Right lobe of liver (tissue), 4 donors: ENCODE measurements around the gene FBXO31.

ENCODE experiments used
- POLR2A ChIP-seq: fragments of 450-650 bp; IDR thresholded peaks from one replicate; pipeline ENCODE4 v1.6.1; 2017; ENCODE audit warnings: antibody characterized with exemption, mild to moderate bottlenecking
- TF ChIP-seq, protein P1 (sequence below), 4 donors: fragments of 200-600 bp in 3 of 4; fragments of 450-650 bp in 1 of 4; IDR thresholded peaks; one replicate each; pipeline versions ENCODE4 v1.5.1 to v1.8.0; 2016 to 2022; ENCODE audit warnings: antibody characterized with exemption in 4 of 4, mild to moderate bottlenecking in 2 of 4
- donor health status: DM: no; HTN: no; CAD: no.
- donor health status: DM: no; HTN: no; CAD: no.
- donor health status: DM: no; HTN: yes; CAD: no.

DNA sequence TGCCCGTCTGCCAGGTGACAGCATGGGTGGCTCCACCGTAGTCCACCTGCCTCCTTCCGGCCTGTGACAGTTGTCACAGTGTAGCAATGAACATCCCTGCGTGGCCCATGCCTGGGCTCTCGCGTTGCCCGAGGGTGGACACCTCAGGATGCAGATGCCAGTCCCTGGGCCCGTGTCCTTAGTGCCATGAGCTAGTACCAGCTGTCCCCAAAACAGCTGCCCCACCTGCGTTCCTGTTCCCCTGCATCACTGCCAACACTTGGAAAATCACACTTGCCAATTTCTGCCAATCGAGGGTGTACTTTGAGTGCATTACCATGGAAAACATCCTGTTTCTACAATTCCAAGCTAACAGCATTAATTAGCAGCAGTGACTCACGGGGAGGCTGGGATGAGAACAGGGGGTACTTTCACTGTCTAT is 57.4 kb downstream of the FBXO31 start:
- TF ChIP-seq, protein P1, sequence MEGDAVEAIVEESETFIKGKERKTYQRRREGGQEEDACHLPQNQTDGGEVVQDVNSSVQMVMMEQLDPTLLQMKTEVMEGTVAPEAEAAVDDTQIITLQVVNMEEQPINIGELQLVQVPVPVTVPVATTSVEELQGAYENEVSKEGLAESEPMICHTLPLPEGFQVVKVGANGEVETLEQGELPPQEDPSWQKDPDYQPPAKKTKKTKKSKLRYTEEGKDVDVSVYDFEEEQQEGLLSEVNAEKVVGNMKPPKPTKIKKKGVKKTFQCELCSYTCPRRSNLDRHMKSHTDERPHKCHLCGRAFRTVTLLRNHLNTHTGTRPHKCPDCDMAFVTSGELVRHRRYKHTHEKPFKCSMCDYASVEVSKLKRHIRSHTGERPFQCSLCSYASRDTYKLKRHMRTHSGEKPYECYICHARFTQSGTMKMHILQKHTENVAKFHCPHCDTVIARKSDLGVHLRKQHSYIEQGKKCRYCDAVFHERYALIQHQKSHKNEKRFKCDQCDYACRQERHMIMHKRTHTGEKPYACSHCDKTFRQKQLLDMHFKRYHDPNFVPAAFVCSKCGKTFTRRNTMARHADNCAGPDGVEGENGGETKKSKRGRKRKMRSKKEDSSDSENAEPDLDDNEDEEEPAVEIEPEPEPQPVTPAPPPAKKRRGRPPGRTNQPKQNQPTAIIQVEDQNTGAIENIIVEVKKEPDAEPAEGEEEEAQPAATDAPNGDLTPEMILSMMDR (IDR thresholded peaks at IDR 0.05): no peak
- TF ChIP-seq POLR2A: no peak
